ENCODE results near the gene SLC38A6.

DNA sequence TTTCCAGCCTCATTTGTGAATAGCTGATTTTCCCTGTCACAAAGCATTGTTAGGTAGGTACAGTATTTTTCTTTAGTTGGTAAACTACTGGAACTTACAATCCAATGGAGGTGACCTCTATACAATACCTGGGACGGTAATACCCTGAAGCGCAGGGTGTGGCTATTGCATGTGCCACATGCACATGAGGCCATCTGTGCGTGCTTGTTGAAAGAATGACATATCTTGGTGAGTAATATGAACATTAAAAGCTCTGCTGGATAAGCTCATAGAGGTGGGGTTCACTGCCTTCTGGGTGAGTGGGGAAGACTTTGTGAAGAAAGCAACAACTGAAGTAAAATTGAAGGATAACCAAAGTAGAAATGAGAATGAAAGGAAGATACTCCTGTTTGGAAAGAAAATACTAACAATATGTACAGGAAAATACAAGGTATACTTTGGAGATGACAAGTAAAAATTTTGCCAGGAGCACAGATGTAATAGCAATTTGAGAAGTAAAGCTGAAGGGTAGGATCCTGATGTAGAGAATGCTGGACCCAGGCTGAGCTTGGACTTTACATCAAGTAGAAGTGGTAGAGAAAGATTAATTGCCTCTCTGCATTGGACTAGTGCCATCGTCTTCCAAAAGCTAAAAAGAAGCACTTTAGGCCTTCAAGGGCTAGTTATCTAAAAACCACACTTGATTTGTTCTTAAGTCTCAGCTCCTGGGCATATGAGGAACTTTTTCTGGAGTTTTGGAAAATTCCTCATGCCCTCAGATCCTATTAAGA, 97.1 kb downstream of the SLC38A6 start:
- TF ChIP-seq EZH2phosphoT487 (IDR thresholded peaks at IDR 0.05; ENCODE audit: unreplicated experiment) (no peak), ZNF331 (CRISPR knock-in tag; IDR thresholded peaks at IDR 0.05; ENCODE audit: low read depth) (no peak), EZH2 (IDR thresholded peaks at IDR 0.05; ENCODE audit: low read depth, unreplicated experiment) (no peak), POLR2AphosphoS5 (IDR thresholded peaks at IDR 0.05; ENCODE audit: low read depth) (no peak)
- TF ChIP-seq, protein P1, sequence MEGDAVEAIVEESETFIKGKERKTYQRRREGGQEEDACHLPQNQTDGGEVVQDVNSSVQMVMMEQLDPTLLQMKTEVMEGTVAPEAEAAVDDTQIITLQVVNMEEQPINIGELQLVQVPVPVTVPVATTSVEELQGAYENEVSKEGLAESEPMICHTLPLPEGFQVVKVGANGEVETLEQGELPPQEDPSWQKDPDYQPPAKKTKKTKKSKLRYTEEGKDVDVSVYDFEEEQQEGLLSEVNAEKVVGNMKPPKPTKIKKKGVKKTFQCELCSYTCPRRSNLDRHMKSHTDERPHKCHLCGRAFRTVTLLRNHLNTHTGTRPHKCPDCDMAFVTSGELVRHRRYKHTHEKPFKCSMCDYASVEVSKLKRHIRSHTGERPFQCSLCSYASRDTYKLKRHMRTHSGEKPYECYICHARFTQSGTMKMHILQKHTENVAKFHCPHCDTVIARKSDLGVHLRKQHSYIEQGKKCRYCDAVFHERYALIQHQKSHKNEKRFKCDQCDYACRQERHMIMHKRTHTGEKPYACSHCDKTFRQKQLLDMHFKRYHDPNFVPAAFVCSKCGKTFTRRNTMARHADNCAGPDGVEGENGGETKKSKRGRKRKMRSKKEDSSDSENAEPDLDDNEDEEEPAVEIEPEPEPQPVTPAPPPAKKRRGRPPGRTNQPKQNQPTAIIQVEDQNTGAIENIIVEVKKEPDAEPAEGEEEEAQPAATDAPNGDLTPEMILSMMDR (conservative IDR thresholded peaks at IDR 0.05; ENCODE audit: low read depth in 2 of 2), result no peak
